GM18508 (cell line): ENCODE results near the gene LPCAT2.

Experiments used
- ATAC-seq: cut with Tn5 transposase; IDR thresholded peaks from one replicate; pipeline ENCODE4 v1.9.1; 2021; ENCODE audit warnings: moderate number of reproducible peaks; ENCODE audit not compliant: insufficient read depth, unreplicated experiment

LPCAT2 gene

DNA sequence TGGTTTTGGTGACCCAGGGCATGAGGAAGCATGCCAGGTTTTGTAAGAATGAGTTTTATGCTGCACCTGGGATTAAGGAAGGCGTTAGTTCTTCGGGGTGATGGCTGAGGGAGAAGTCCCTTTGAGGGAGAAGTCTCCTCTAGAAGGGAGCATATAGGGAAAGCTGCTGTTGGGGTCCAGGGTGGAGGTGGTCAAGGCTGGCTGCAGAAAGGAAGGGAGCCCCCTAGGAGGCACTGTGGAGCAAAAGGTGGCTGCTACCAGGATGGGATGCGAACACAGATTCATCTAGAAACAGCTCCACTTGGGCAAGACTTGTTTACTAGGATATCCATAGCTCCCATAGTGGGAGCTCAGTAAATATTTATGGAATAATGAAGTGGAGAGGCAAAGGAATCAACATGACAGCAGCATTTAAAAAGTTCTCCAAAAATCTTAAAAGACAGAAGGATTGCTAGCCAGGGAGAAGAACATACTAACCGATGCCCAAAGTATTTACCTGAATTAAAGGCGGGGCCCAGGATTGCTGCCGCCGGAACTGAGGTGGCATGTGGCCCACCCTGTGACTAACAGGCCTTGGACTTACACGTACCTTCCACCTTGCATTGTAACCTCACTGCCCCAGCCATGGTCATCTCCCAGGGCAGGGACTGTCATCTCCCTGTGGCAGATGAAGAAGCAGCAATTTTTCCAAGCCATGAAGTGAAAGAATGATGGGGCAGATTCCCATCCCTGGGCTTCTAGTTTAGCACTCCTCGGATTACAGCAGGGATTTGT is 7.1 kb upstream of the LPCAT2 start:
- ATAC-seq: no peak

DNA sequence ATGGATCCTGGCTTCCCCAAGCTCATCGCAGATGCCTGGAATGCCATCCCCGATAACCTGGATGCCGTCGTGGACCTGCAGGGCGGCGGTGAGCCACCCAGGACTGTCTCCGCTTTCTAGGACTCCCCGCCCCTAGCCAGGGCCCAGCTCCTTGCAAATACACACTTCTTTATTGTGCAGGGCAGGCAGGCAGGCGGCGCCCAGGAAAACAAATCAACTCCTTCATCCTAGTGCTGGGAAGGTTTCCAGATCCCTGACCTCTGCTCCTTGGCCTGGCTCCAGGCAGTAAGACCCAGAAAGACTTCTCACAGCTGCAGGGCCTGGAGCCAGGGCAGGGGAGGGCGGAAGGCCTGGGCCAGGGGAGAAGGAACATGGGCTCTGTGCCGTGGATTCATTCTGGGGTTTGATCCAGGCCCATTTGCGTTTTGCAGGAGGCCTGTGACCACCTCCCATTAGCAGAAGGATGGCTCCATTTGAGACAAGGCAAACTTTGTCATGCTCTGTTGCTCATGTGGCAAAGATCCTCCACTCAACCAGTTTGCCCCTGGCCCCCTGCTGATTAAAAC is 6.0 kb upstream of the LPCAT2 start:
- ATAC-seq: no peak

DNA sequence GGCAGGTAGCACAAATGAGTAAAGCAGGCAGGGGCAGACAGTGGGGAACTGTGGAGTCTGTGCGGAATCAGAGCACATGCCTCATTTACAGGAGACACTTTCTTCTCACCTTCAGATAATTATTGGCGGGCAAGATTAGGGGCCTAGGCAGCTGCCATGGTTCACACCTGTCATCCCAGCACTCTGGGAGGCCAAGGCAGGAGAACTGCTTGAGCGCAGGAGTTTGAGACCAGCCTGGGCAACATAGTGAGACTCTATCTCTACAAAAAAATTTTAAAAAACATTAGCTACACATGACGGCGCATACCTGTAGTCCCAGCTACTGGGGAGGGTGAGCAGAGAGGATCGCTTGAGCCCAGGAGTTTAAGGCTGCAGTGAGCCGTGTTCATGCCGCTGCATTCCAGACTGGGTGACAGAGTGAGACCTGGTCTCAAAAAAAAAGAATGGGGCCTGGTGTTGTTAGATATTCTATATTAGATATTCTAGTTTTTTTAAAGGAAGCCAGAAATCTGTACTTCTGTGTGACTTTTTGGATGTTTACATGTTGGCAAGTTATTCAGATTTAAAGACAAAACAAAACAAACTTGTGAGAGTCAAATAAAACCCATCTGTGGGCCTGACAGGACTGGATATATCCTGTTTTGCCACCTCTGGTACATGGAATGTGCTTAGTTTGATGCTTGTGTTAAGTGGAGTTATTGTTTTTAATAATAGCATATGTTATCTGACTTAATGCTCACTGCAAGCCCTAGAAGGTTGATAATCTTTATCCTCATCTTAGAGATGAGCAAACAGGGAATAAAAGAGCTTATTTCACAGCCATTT is 4.9 kb upstream of the LPCAT2 start:
- no peak for ATAC-seq

DNA sequence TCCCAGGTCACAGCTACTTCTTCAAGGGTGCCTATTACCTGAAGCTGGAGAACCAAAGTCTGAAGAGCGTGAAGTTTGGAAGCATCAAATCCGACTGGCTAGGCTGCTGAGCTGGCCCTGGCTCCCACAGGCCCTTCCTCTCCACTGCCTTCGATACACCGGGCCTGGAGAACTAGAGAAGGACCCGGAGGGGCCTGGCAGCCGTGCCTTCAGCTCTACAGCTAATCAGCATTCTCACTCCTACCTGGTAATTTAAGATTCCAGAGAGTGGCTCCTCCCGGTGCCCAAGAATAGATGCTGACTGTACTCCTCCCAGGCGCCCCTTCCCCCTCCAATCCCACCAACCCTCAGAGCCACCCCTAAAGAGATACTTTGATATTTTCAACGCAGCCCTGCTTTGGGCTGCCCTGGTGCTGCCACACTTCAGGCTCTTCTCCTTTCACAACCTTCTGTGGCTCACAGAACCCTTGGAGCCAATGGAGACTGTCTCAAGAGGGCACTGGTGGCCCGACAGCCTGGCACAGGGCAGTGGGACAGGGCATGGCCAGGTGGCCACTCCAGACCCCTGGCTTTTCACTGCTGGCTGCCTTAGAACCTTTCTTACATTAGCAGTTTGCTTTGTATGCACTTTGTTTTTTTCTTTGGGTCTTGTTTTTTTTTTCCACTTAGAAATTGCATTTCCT is 3.4 kb upstream of the LPCAT2 start:
- no peak for ATAC-seq

DNA sequence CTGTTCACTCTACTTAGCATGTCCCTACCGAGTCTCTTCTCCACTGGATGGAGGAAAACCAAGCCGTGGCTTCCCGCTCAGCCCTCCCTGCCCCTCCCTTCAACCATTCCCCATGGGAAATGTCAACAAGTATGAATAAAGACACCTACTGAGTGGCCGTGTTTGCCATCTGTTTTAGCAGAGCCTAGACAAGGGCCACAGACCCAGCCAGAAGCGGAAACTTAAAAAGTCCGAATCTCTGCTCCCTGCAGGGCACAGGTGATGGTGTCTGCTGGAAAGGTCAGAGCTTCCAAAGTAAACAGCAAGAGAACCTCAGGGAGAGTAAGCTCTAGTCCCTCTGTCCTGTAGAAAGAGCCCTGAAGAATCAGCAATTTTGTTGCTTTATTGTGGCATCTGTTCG is 2.8 kb upstream of the LPCAT2 start:
- no peak for ATAC-seq

DNA sequence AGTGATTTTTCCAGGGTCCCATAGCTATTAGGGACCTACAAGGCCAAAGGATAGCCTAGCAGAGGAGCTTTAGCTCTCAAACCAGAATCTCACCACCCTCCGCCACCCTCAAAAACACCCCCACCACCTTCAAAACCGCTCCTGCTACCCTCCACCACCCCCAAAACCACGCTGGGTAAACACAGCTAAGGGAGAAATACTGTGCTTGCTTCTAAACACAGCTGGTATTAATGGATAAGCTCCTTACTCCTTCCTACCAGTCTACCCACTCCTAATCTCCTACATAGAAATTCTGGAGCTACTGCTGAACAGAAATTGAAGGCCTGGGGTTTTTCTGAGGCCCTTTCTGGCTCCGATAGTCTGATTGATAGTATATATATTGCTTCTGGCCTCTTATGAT is 2.2 kb upstream of the LPCAT2 start:
- ATAC-seq: no peak

DNA sequence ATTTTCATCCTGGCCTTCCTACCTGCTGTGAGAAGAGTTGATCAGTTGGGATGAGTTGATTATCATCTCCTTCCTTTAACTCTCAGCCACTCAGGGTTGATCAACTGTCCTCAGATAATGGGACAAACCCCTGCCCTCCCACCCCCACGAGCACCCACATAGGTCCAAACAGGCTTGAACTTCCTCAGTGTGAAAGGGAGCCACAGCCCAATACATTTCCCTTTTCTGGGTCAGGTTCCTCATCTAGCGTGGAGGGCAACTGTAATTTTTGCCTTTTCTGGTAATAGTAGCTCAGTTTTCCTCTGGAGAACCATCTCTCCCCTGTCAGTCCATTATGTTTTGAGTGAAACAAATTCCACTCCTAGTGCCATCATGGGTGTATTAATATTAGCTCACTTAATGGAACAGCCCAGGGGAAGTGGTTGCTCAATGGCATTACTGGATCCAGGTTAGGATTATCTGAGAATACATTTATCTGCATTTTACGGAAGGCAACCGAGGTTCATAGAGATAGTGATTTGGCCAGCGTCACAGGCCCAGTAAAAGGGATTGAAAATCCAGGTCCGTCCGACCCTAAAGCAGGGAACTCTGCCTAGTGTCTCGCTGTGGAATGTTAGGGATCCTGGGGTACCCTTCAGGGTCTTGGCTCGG is 476 bp upstream of the LPCAT2 start:
- no peak for ATAC-seq

DNA sequence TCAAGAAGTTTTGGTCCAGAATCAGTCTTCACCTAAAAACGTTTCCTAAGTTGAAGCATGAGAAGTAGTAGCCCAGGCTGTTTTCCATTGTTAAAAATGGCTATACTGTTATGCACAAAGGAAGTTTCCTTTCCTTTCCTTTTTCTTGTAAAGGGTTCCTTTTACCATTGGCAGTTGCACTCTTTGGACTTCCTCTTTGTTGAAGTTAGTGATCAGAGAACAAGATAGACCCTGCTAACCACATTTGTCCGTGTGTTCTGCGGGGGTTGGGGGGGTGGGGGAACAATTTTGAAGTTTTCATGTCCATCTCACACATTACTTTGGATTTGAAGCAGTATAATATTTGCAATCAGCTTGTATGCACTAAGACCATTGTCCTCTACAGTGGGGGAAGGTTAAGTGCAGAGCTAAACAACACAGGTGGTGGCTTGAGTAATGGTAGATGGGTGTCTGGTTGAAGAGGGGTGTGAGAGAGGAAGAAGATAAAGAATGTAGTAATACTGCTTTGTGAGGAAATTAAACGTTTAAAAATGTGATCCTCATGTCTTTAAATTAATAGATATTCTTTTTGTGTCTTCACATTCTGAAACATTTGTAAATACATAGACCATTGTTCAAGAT is 1.4 kb downstream of the LPCAT2 start:
- no peak for ATAC-seq

DNA sequence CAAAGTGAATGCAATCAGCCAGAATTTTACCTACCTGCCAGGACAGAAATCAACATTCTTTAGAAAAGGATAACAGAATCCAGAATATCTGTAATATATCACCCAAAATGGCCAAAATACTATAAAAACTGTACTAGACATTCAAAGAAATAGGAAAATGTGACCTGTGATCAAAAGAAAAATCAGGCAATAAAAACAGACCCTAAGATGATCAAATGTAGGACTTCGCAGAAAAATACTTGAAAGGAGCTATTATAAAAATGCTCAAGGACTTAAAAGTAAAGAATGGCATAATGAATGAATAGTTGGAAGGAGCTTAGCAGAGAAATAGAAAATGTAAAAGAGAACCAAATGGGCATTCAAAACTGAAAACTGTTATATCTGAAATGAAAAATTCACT is 4.1 kb downstream of the LPCAT2 start:
- ATAC-seq: no peak

DNA sequence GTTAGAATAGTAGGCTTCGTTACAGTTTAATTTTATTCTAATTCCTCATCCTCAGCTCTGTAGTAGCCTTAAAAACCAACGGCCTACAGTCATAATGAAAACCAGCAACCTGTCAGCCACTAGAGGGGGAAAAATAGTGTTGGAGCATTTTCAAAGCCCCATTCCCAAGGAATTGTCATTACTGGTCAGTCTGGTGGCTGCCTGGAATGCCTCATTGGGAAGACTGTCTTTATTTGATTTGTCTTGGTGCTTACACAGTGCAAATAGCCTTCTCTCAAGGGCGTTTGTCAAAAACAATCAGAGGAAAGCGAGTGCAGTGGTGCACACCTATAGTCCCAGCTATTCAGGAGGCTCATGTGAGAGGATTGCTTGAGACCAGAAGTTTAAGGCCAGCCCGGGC is 4.7 kb downstream of the LPCAT2 start:
- no peak for ATAC-seq

DNA sequence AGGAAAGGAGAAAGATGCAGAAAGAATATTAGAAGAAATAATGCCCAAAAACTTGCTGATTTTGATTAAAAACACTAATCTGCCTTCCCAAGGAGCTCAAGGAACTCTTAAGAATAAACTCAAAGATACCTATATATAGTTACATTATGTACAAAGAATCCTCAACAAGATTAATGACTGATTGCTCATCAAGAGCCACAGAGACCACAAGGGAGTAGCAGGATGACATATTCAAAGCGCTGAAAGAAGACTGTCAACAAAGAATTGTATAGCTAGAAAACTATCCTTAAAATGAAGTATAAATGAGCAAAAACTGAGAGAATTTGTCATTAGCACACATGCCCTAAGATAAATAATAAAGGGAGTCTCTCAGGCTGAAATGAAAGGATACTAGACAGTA is 6.2 kb downstream of the LPCAT2 start:
- no peak for ATAC-seq

DNA sequence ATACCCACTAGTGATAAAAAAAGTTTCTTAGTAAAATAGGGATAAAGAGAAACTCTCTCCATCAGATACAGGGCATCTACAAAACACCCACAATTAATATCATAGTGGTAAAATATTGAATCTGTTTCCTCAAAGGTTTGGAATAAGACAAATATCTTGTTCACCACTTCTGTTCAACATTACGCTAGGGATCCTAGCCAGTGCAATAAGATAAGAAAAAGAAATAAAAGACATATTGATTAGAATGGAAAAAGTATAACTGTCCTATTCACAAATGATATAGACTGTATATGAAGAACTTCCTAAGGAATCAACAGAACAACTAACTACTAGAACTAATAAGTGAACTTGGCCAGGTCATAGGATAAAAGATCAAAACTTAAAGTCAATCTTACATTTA is 12.9 kb downstream of the LPCAT2 start:
- ATAC-seq: no peak

DNA sequence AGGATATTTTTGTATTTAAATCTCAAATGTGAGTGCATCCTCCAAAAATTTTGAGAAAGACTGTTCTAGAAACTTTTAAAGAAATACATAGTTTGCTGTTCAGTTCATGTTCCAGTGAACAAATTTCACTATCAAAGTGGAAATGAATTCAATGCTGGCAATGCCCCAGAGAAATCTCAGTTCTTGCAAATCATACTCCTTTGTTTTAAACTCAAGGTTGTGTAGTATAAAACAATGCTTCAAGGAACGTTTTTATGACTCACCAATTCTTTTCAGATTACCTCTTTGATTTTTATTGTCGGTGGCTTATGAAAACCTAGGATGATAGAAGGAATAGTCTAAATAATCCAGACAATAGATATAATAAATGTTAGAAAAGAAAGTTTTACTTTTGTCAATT is 17.6 kb downstream of the LPCAT2 start:
- ATAC-seq: no peak

DNA sequence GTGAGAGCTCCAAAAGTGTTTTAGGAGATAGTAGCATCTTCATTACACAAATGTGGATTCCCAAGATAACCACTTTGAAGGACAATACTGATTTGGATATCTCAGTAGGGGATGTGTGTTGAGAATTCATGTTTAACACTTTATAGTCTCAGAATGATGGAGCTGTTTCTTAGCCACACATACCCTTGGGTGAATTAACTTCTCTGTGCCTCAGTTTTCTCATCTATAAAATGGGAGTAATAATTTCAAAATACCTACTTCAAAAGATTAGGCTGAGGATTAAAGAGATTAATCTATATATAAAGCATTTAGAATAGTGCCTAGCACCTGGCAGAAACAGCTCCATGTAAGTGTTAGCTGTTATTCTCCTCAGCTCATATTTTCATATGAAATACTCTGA is 19.0 kb downstream of the LPCAT2 start:
- no peak for ATAC-seq

DNA sequence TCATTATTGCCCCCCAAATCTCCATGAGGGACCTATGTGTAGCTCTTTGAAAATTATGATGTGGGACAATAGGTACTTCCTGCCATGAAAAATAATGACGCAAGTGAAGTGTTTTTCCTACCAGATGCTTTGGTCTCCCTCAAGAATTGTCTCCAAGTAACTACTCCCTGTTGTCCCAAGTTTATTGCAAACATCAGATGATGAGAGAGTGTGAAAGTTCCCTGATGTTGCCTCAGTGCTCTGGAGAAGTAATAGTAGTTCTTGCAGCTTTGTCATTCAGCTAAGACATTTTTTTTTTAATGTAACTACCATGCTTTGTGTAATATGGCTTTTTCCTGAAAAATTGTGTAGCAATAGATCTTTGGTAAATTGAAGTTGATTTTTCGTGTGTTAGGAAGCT is 20.1 kb downstream of the LPCAT2 start:
- ATAC-seq: no peak

DNA sequence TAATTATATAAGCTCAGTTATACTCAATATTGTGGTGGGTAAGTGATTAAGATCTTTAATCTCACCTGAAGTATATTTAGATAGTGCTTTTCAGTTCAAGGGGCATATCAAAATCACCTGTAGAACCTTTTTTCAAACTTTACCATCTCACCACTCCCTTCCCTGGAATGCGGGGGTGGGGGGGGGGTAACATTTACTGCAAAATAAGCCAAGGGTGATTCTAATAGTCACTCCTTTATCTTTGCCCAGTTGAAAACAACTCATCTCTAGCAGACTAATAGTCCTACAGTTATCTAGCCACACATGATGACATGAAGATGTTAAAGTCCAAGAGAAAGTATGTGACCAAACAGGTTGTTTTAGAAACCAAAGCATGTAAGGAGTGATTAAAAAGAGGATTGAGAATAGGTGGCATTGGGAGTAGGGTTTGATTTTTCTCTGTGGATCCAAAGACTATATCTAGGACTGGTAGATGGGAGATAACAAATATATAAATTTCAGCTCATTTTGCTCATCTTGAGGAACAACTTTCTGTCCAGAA is 21.5 kb downstream of the LPCAT2 start:
- no peak for ATAC-seq

DNA sequence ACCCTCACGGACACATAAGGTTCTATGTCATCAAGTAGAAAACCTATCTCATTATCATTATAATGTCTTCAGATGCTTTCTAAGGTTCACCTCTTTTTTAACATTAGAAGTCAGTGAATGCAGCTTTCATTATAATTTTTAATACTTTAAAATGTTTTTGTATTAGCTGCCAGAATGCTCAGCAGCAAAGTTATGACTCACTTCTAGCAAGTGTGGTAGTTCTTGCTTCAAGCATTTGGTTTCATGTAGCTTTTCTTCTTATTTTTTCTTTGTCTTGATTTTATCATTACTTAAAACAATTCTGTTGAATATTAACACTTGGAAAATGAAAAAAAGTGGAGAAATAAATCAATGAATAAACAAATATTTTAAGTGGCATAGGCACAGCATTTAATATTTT is 23.4 kb downstream of the LPCAT2 start:
- ATAC-seq: no peak

DNA sequence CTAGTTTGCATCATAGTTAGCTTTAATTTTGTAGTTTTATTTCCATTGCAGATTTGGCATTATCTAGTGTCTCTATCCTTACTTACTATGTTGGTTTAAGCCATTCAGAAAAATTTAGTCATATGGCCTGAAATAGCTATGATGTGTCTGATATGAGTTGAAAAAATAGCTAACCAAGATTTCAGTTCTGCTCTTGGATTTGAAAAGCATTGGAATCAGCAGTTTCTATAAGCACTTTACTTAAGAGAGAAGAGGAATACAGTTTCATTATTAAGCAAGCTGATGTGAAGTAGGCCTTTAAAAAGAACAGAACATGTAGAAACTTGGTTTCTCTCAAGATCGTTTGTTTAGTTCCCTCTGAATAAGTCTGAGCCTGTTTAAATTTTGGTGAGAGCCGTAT is 25.9 kb downstream of the LPCAT2 start:
- ATAC-seq: no peak

DNA sequence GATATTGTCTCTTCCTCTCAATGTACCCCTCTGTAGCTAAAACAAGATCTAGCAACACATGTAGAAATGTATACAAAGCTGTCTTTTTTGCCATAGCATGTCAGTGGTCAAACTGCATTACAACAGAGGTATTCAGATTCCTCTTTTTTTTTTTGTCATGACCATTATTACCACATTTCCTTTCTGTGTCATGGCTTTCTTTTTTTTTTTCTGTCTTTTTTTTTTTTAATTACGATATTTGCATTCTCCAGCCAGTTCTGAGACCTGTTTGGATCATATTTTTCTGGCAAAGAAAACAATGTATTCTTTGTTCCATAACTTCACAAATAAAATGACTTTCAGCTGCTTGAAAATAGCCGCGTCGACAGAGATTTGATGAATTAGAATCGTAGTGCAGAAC is 30.2 kb downstream of the LPCAT2 start:
- ATAC-seq: no peak

DNA sequence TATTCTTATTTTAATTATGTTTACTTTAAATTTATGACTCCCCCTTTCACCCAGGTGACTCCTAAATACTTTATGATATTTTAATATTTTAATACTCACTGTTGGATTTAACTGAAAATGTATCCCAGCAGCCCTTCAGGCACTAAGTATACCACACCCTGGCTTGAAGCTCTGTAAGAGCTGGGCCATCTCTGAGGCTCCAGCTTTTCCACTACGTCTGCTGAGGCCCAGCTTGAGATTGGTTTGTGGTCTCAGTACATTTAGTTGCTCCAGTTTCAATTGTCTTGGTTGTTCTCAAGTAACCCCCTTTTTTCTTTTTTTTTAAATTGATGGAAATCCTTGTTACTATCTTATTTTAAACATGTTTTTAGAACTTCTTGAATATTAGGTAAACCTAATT is 30.6 kb downstream of the LPCAT2 start:
- ATAC-seq: no peak
